Caki2 (cell line): ENCODE measurements around the gene RGS9. TPM values are rescaled to one million over a fixed set of nuclear protein-coding genes. Genes with fewer than 3 reads are reported as not detected.

ENCODE experiments used
- DNase-seq: peaks from one replicate; pipeline ENCODE4 v3.0.0-alpha.2; 2015; ENCODE audit warnings: low read depth
- in situ Hi-C: cut with HindIII; loops from 2 replicates; pipeline ENCODE4 v1.10.0; 2016; ENCODE audit warnings: low sequenced_read_pairs, low pct_unique_long_range_greater_than_20kb, mixed read lengths
- total RNA-seq: library from RNA; depleted of rRNA; stranded (reverse); fragments of >200 nt; shearing (Covaris generic); gene quantifications from 2 replicates; pipeline ENCODE4 v1.2.3, GENCODE V29; 2014; ENCODE audit warnings: low replicate concordance; rRNA removed

The RGS9 gene
- total RNA-seq, 1 experiment from 2014 or later, result 46.4 TPM

- no peak for DNase-seq
Observed at GRCh38 chr17:65261682-65262636, 124.8 kb downstream of the RGS9 start.

DNA sequence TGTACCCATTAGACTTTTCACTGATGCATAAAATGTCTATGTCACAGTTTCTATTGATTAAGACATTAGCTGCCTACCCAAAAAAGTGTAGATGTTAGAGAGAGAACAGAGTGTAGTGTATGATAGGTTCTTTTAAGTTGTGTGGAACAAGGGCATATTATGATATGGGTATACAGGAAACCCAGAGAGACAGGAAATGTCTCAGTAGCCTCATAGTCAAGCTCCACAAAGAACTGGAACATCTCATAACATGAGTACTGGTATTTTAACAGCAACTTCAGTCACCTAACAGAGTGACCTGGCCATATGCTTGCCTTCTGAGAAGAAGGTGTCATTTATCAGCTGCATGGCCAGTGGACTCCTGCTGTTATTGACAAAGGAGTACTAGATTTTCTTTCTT lies 128.1 kb downstream of the RGS9 start:
- in situ Hi-C loops, result no loop called here

More at GRCh38 chr17:65261682-65262636, 124.8 kb downstream of the RGS9 start:
- in situ Hi-C loops, result no loop called here

DNA sequence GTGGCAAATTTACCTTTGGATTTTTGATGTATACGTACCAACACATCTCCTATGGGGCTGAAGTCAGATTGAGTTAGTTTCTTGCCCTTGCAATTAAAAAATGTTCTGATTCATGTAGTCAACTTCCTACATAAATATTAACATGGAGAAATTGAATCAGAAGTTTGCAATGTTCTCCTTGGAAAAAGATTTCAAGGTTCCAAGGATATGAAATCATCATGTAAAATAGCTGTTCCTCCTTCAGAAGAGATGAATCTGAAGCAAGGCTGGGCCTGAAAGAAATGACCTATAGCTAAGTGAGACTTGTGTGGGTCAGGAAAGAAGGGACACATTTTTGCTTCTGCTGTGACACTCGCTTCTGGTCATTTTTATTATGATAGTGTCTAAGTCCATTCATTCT lies 131.7 kb downstream of the RGS9 start:
- DNase-seq, result no peak
- in situ Hi-C loops, result no loop called here

More for the DNA sequence above, 128.1 kb downstream of the RGS9 start:
- DNase-seq, result no peak

GRCh38 chr17:65270499-65271253 lies 133.5 kb downstream of the RGS9 start:
- in situ Hi-C loops, result no loop called here
- DNase-seq, result no peak

DNA sequence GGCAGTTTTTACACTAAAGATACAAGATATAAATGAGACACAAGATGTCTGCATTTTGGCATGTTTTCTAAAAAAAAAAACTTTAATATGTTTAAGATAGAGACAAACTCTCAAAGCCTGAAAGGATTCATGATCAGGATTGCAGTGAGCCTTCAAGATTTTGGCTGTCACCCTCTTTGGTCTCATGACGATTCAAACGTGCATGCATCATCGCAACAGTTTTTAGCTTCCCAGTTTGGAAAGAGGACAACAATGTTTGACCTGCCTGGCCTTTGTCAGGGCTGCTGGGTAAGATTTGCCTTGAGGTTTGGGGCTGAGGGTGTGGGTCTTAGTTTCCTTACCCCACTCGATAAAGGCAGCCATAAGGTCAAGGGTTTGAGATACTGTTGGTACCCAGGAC lies 134.1 kb downstream of the RGS9 start:
- in situ Hi-C loops, result no loop called here
- no peak for DNase-seq

Other genes starting within 250 kb of the RGS9 start
- 9.6 and 13.9 TPM in 2 replicates for gene LRRC37A3, start 217.9 kb upstream of the RGS9 start, total RNA-seq
- gene GNA13, start 80.6 kb upstream of the RGS9 start, total RNA-seq, result 55.0 and 83.1 TPM in 2 replicates